Gastroesophageal sphincter (tissue), 3 donors: ENCODE data around the gene TSPAN17.

ENCODE experiments used
- CTCF ChIP-seq, 4 experiments: fragments of 200-600 bp in 2 of 4; fragments of 450-650 bp in 2 of 4; sonication (generic) in 1 of 4; IDR thresholded peaks; one replicate each; pipeline ENCODE4 v1.5.1; 2017 to 2019; ENCODE audit warnings: antibody characterized with exemption in 4 of 4, mild to moderate bottlenecking in 2 of 4, moderate library complexity in 2 of 4
- POLR2A ChIP-seq, 2 donors: fragments of 450-650 bp; IDR thresholded peaks; one replicate each; pipeline ENCODE4 v1.6.1; 2017; ENCODE audit warnings: antibody characterized with exemption in 2 of 2, mild to moderate bottlenecking in 2 of 2, moderate library complexity in 1 of 2

- TF ChIP-seq POLR2A (IDR thresholded peaks at IDR 0.05) (no peak), CTCF (IDR thresholded peaks at IDR 0.05) (no peak)
Observed at GRCh38 chr5:176608937-176609723, 38.2 kb upstream of the TSPAN17 start.
